H1 (cell line): ENCODE results near the gene COPS6. TPM values are rescaled to one million over a fixed set of nuclear protein-coding genes. Genes with fewer than 3 reads are reported as not detected.

Experiments
- CTCF ChIA-PET: fragments of 300-600 bp; sonication (Branson Sonifier 250); formaldehyde crosslinking; loops from one replicate; lab custom pipeline; 2021; ENCODE audit not compliant: partially characterized antibody; lab: Charles Lee
- POLR2A ChIA-PET: fragments of 300-600 bp; sonication (Branson Sonifier 250); formaldehyde crosslinking; loops from one replicate; lab custom pipeline; 2021; ENCODE audit warnings: inconsistent platforms; ENCODE audit not compliant: partially characterized antibody; lab: Charles Lee
- DNase-seq, 2 experiments: peaks; one replicate each; pipeline versions ENCODE4 v3.0.0 to v3.0.0-alpha.2; 2010 to 2022; ENCODE audit warnings: low spot score in 2 of 2, low read depth in 1 of 2, mixed read lengths in 1 of 2
- FAIRE-seq: peaks from 2 replicates; lab custom pipeline; 2011; peaks lifted over from hg19 to GRCh38; lab: Jason Lieb, UNC
- H2AFZ ChIP-seq: 2 replicates; pipeline ENCODE4 v1.8.1; 2012; ENCODE audit warnings: low read length, inconsistent platforms
- H2AK5ac ChIP-seq: 2 replicates; pipeline ENCODE4 v1.6.1; 2013; ENCODE audit warnings: low read depth, low read length
- H2BK120ac ChIP-seq: replicated peaks from 2 replicates; pipeline ENCODE3; 2013; ENCODE audit warnings: low read depth, low read length, inconsistent platforms
- H2BK12ac ChIP-seq: 2 replicates; pipeline ENCODE4 v1.6.1; 2013; ENCODE audit warnings: low read depth, low read length
- H2BK15ac ChIP-seq: 2 replicates; pipeline ENCODE4 v1.6.1; 2013; ENCODE audit warnings: low read length
- H2BK20ac ChIP-seq: 2 replicates; pipeline ENCODE4 v1.6.1; 2013; ENCODE audit warnings: low read length
- H2BK5ac ChIP-seq: 2 replicates; pipeline ENCODE4 v1.6.1; 2013; ENCODE audit warnings: low read depth, low read length
- H3K14ac ChIP-seq: 2 replicates; pipeline ENCODE4 v1.6.1; 2013; ENCODE audit warnings: inconsistent platforms; ENCODE audit not compliant: insufficient read length
- H3K18ac ChIP-seq: 2 replicates; pipeline ENCODE4 v1.6.1; 2013; ENCODE audit warnings: low read length; ENCODE audit errors: extremely low read depth
- H3K23ac ChIP-seq: 2 replicates; pipeline ENCODE4 v1.6.1; 2013; ENCODE audit warnings: inconsistent platforms; ENCODE audit not compliant: insufficient read length
- H3K23me2 ChIP-seq: 2 replicates; pipeline ENCODE4 v1.6.1; 2013; ENCODE audit warnings: low read depth, low read length
- H3K27ac ChIP-seq: 2 replicates; pipeline ENCODE4 v1.6.1; 2011; ENCODE audit warnings: low read depth, low read length, inconsistent platforms
- H3K27me3 ChIP-seq, 4 experiments: replicated peaks in 1 of 4; 1 replicate in 1 of 4; 2 replicates in 3 of 4; pipeline versions ENCODE4 v1.6.1 to v1.8.1; 2011 to 2013; ENCODE audit warnings: low read length in 3 of 4, mild to moderate bottlenecking in 3 of 4, inconsistent platforms in 2 of 4, mixed read lengths in 2 of 4, moderate library complexity in 1 of 4; ENCODE audit not compliant: control insufficient read depth in 3 of 4, insufficient read depth in 3 of 4; ENCODE audit errors: extremely low read depth in 1 of 4
- H3K36me3 ChIP-seq, 4 experiments: 2 replicates each; pipeline versions ENCODE4 v1.6.1 to v1.8.1; 2011 to 2013; ENCODE audit warnings: mild to moderate bottlenecking in 4 of 4, low read length in 3 of 4, moderate library complexity in 2 of 4, control low read depth in 1 of 4, inconsistent platforms in 1 of 4; ENCODE audit not compliant: insufficient read depth in 4 of 4, control insufficient read depth in 2 of 4
- H3K4ac ChIP-seq: replicated peaks from 2 replicates; pipeline ENCODE3; 2013; ENCODE audit warnings: low read length, low read depth, mixed read lengths, inconsistent platforms; ENCODE audit not compliant: insufficient read length
- H3K4me1 ChIP-seq, 4 experiments: replicated peaks in 1 of 4; 1 replicate in 1 of 4; 2 replicates in 3 of 4; pipeline versions ENCODE4 v1.6.1 to v1.8.1; 2011 to 2013; ENCODE audit warnings: low read length in 3 of 4, inconsistent platforms in 2 of 4, mixed read lengths in 1 of 4; ENCODE audit not compliant: insufficient read depth in 4 of 4, control insufficient read depth in 3 of 4
- H3K4me2 ChIP-seq, 2 experiments: 2 replicates each; pipeline versions ENCODE4 v1.6.1 to v1.8.1; 2011 to 2013; ENCODE audit warnings: low read depth in 2 of 2, low read length in 2 of 2, control low read depth in 1 of 2, inconsistent platforms in 1 of 2, mild to moderate bottlenecking in 1 of 2; ENCODE audit not compliant: insufficient read depth in 1 of 2
- H3K4me3 ChIP-seq, 4 experiments: fragments of 200-600, 300-600 bp in 1 of 4; sonication (generic), shearing (Covaris generic), sonication (Bioruptor Twin) in 1 of 4; 2 replicates each; pipeline versions ENCODE4 v1.5.1 to v1.8.1; 2011 to 2016; ENCODE audit warnings: low read length in 4 of 4, low read depth in 3 of 4, control low read depth in 2 of 4, inconsistent platforms in 2 of 4, mild to moderate bottlenecking in 2 of 4, mixed read lengths in 1 of 4, moderate library complexity in 1 of 4; ENCODE audit not compliant: insufficient read depth in 2 of 4; ENCODE audit errors: extremely low read depth in 1 of 4
- H3K56ac ChIP-seq: replicated peaks from 2 replicates; pipeline ENCODE3; 2013; ENCODE audit warnings: low read depth, mild to moderate bottlenecking, mixed read lengths, low read length, inconsistent platforms; ENCODE audit not compliant: insufficient read length
- H3K79me1 ChIP-seq: 2 replicates; pipeline ENCODE4 v1.6.1; 2013; ENCODE audit warnings: low read depth, low read length, control low read depth
- H3K79me2 ChIP-seq, 2 experiments: 2 replicates each; pipeline versions ENCODE4 v1.6.1 to v1.8.1; 2012 to 2013; ENCODE audit warnings: low read length in 2 of 2, mild to moderate bottlenecking in 2 of 2, inconsistent platforms in 1 of 2; ENCODE audit not compliant: insufficient read depth in 2 of 2, control insufficient read depth in 1 of 2
- H3K9ac ChIP-seq, 4 experiments: replicated peaks in 1 of 4; 1 replicate in 1 of 4; 2 replicates in 3 of 4; pipeline versions ENCODE4 v1.6.1 to v1.8.1; 2011 to 2013; ENCODE audit warnings: low read depth in 3 of 4, low read length in 3 of 4, control low read depth in 2 of 4, mild to moderate bottlenecking in 2 of 4, moderate library complexity in 2 of 4, inconsistent platforms in 1 of 4; ENCODE audit errors: extremely low read depth in 1 of 4
- H3K9me3 ChIP-seq, 2 experiments: 2 replicates each; pipeline versions ENCODE4 v1.6.1 to v1.8.1; 2012 to 2013; ENCODE audit warnings: mild to moderate bottlenecking in 2 of 2, moderate library complexity in 2 of 2, control low read depth in 1 of 2, inconsistent platforms in 1 of 2, low read depth in 1 of 2, low read length in 1 of 2, mixed read lengths in 1 of 2; ENCODE audit not compliant: insufficient read depth in 2 of 2
- H4K20me1 ChIP-seq, 2 experiments: replicated peaks in 1 of 2; 2 replicates each; pipeline versions ENCODE3 to v1.8.1; 2011 to 2013; ENCODE audit warnings: inconsistent platforms in 2 of 2, low read length in 2 of 2, mild to moderate bottlenecking in 1 of 2; ENCODE audit not compliant: insufficient read depth in 2 of 2, control insufficient read depth in 1 of 2
- H4K5ac ChIP-seq: 2 replicates; pipeline ENCODE4 v1.6.1; 2013; ENCODE audit warnings: low read length, low read depth, mixed read lengths, inconsistent platforms; ENCODE audit not compliant: insufficient read length
- H4K8ac ChIP-seq: 2 replicates; pipeline ENCODE4 v1.8.0; 2013; ENCODE audit warnings: mild to moderate bottlenecking, moderate library complexity, low read length, inconsistent platforms; ENCODE audit not compliant: insufficient read depth; ENCODE audit errors: extremely low read depth
- H4K91ac ChIP-seq: replicated peaks from 2 replicates; pipeline ENCODE3; 2013; ENCODE audit warnings: low read length, mixed read lengths, inconsistent platforms; ENCODE audit not compliant: insufficient read length
- FOSL1 ChIP-seq: IDR thresholded peaks from 2 replicates; pipeline ENCODE4 v1.6.1; 2011; ENCODE audit warnings: mild to moderate bottlenecking, low read depth, low read length, moderate library complexity; ENCODE audit not compliant: insufficient read depth
- POU5F1 ChIP-seq: IDR thresholded peaks from 2 replicates; pipeline ENCODE4 v1.6.1; 2011; ENCODE audit warnings: low read depth, mild to moderate bottlenecking, low read length, moderate library complexity
- WGBS, 2 experiments: shearing (Covaris generic) in 1 of 2; methylation state at CpG; one replicate each; pipeline versions ENCODE4 v1.1.6 to v1.1.7; 2013 to 2015; ENCODE audit warnings: low lambda C conversion rate in 2 of 2, mixed read lengths in 2 of 2, inconsistent platforms in 1 of 2, low coverage in 1 of 2, missing lambda C conversion rate in 1 of 2; ENCODE audit not compliant: insufficient replicate concordance in 2 of 2, insufficient coverage in 1 of 2, insufficient read length in 1 of 2; ENCODE audit errors: extremely low coverage in 1 of 2, missing lambda C conversion rate in 1 of 2; 5-methylcytosine and 5-hydroxymethylcytosine counted together
- polyA plus RNA-seq, 7 experiments: library from polyadenylated mRNA; depleted of rRNA in 3 of 7; stranded (reverse) in 5 of 7; unstranded in 2 of 7; fragments of >200 nt in 5 of 7; fragments of 200-250 nt in 2 of 7; gene quantifications; 1 replicate in 5 of 7; 2 replicates in 1 of 7; 4 replicates in 1 of 7; pipeline versions ENCODE4 v1.2.1 to v1.2.3, GENCODE V29; 2011 to 2013; ENCODE audit warnings: missing spikeins in 2 of 7, mixed read lengths in 2 of 7
- total RNA-seq: library from RNA; stranded (reverse); fragmentation: NEBNext Ultra II Directional; extraction: Animal tissue kit (Norgen Biotek cat#: 25700); gene quantifications from 2 replicates; pipeline ENCODE4 v1.2.1, GENCODE V29; 2021

COPS6 gene
- total and polyA plus RNA-seq, 2 of the 8 experiments (the other 6 are each of a cell fraction or from before 2014, with no cell fraction given), result 127 to 225 TPM

- no peak overlapping the region for H3K23ac ChIP-seq
- H3K9ac ChIP-seq, result no peak overlapping the region
- no peak overlapping the region for H4K5ac ChIP-seq
- H3K4me3 ChIP-seq, result peak overlapping the region in 3 of 4 experiments; percentile 75 to 98 (median 92); a peak in 4 of 8 replicates
- no peak overlapping the region for H3K4ac ChIP-seq
- no peak overlapping the region for H3K27ac ChIP-seq
- no peak overlapping the region for H2BK20ac ChIP-seq
- peaks cover 8% of the 10 kb centered on the region for H3K23me2 ChIP-seq
- H3K56ac ChIP-seq, result no peak overlapping the region
- no peak overlapping the region for H2BK12ac ChIP-seq
- H3K79me1 ChIP-seq, result 0 out of 2 replicates have a peak, but pooled peaks cover 4% of the 10 kb centered on the region
- no peak overlapping the region for H3K18ac ChIP-seq
- 89% methylated on average over 1 of the region's 1 CpG; no CpG with 5 or more reads in 1 of the 2 experiments for WGBS, 2 experiments
- no peak overlapping the region for H4K8ac ChIP-seq
- CTCF ChIA-PET, result interaction anchor here (0.7 to 1.6 kb wide), 4 partner anchors 10 to 96 kb away, joined by 3 to 10 read pairs (median 4); no protein-coding TSS in a partner anchor
- POLR2A ChIA-PET, result interaction anchor here (1.1 to 19.1 kb wide), 8 partner anchors 9 to 47 kb away, joined by 4 to 414 read pairs (median 7); partner anchors contain the start of genes AP4M1, COPS6, GAL3ST4 and MCM7
- H3K9me3 ChIP-seq, result no peaks in the 10 kb centered on the region
- no peak overlapping the region for H2BK5ac ChIP-seq
- DNase-seq (no peak), FAIRE-seq (no peak)
- no peak overlapping the region for H4K91ac ChIP-seq
- H3K14ac ChIP-seq, result no peak overlapping the region
- peak overlapping the region; percentile 74 to 92 for H3K4me2 ChIP-seq
- H3K27me3 ChIP-seq, result no peaks in the 10 kb centered on the region
- H3K4me1 ChIP-seq, result peaks cover 0 to 5% (median 1%) of the 10 kb centered on the region in 4 experiments; a peak in 4 of 7 replicates
- no peaks in the 10 kb centered on the region for H3K36me3 ChIP-seq
- peaks cover 0 to 6% of the 10 kb centered on the region in 2 experiments; a peak in 1 of 4 replicates for H3K79me2 ChIP-seq
- H2AFZ ChIP-seq, result no peak overlapping the region
- no peak overlapping the region for H2AK5ac ChIP-seq
- H2BK120ac ChIP-seq, result no peak overlapping the region
- TF ChIP-seq POU5F1, result no peak
- no peak for TF ChIP-seq FOSL1
- no peak overlapping the region for H2BK15ac ChIP-seq
- H4K20me1 ChIP-seq, result peaks cover 0 to 1% of the 10 kb centered on the region in 2 experiments
Measured at GRCh38 chr7:100120733-100121036, 31.9 kb downstream of the COPS6 start.
